ENCODE results near the gene MAPK8IP2. TPM values are rescaled to one million over a fixed set of nuclear protein-coding genes. Genes with fewer than 3 reads are reported as not detected.

Gene MAPK8IP2
- total RNA-seq, 1 experiment from 2014 or later = 6.4 TPM

- POLR2A ChIA-PET = no interaction called here
- Histone ChIP-seq H3K4me2 (ENCODE audit: low read length) (no peak overlapping the region), H4K20me1 (ENCODE audit: insufficient read depth) (no peaks in the 10 kb centered on the region), H3K9me3 (ENCODE audit: control insufficient read depth in 1 of 2, insufficient read depth in 1 of 2, low read depth in 1 of 2, low read length in 2 of 2) (no peaks in the 10 kb centered on the region), H3K4me3 (replicated peaks in 1 of 2; ENCODE audit: low read depth in 1 of 2, low read length in 2 of 2) (no peak overlapping the region), H3K36me3 (ENCODE audit: control insufficient read depth in 1 of 2, insufficient read depth in 2 of 2, low read length in 2 of 2) (no peaks in the 10 kb centered on the region), H3K4me1 (ENCODE audit: control insufficient read depth in 1 of 2, insufficient read depth in 2 of 2, low read length in 2 of 2) (peaks cover 19 to 28% of the 10 kb centered on the region in 2 experiments), H3K79me2 (ENCODE audit: insufficient read depth, low read length) (no peaks in the 10 kb centered on the region), H2AFZ (ENCODE audit: low read depth, low read length, poor library complexity, severe bottlenecking) (no peak overlapping the region), H3K27ac (ENCODE audit: low read depth, low read length) (no peak overlapping the region), H3K27me3 (ENCODE audit: insufficient read depth, low read length) (no peaks in the 10 kb centered on the region), H3K9me2 (ENCODE audit: insufficient read depth) (no peaks in the 10 kb centered on the region), H3K9ac (ENCODE audit: low read length) (no peak overlapping the region)
- no TSS peak for BruUV-seq (replicated peaks)
- no peak for ATAC-seq
- DNase-seq (ENCODE audit: low read depth, low spot score) = no peak
- RAD21 ChIA-PET (ENCODE audit: low non-redundant PET in 1 of 2, low total read pairs in 2 of 2, uncharacterized antibody in 2 of 2, unreplicated experiment in 2 of 2) = no interaction called here
- TF ChIP-seq YY1 (IDR thresholded peaks at IDR 0.05; ENCODE audit: extremely low read depth, insufficient replicate concordance, low read depth, low read length) (no peak), POLR2AphosphoS5 (IDR thresholded peaks at IDR 0.05; ENCODE audit: low read depth, low read length) (no peak), EZH2 (IDR thresholded peaks at IDR 0.05) (no peak), TCF7L2 (IDR thresholded peaks at IDR 0.05; ENCODE audit: borderline replicate concordance, extremely low read depth, insufficient read depth, insufficient read length) (no peak), SP1 (IDR thresholded peaks at IDR 0.05; ENCODE audit: low read depth) (no peak), CEBPB (IDR thresholded peaks at IDR 0.05; ENCODE audit: low read depth) (no peak), ELF1 (IDR thresholded peaks at IDR 0.05; ENCODE audit: borderline replicate concordance, low read depth) (no peak), EGR1 (IDR thresholded peaks at IDR 0.05; ENCODE audit: low read depth) (no peak), MAX (IDR thresholded peaks at IDR 0.05) (no peak), ZNF274 (IDR thresholded peaks at IDR 0.05; ENCODE audit: low read depth, low read length) (no peak), SIN3A (IDR thresholded peaks at IDR 0.05; ENCODE audit: low read depth) (no peak), ATF3 (IDR thresholded peaks at IDR 0.05) (no peak), ZFX (IDR thresholded peaks at IDR 0.05) (no peak)
- CTCF ChIA-PET = no interaction called here
- intact Hi-C loops (cut with micrococcal nuclease) = loop anchor here (2.0 kb wide), 1 partner anchor 29 kb away; the partner anchor contains the start of gene CHKB
These were observed 10.9 kb downstream of the MAPK8IP2 start for GRCh38 chr22:50611341-50612060.
